ENCODE data around the gene KREMEN1. TPM values are rescaled to one million over a fixed set of nuclear protein-coding genes. Genes with fewer than 3 reads are reported as not detected.

The KREMEN1 gene
- polyA plus RNA-seq, 1 of the 3 experiments (the other 2 are of a cell fraction), result 10.0 TPM

GRCh38 chr22:29133603-29134133, 60.8 kb downstream of the KREMEN1 start:
- no peak overlapping the region for H2AFZ ChIP-seq (ENCODE audit: low read depth)
- no peaks in the 10 kb centered on the region for H3K9me2 ChIP-seq
- 92% methylated on average over 2 of the region's 2 CpGs for whole genome bisulfite sequencing (ENCODE audit: low lambda C conversion rate)
- CTCF ChIA-PET, result interaction anchor here (1.1 kb wide), 1 partner anchor 112 kb away, joined by 3 read pairs; no protein-coding TSS in a partner anchor
- POLR2A ChIA-PET, result no interaction called here
- peaks cover 10% of the 10 kb centered on the region for H3F3A ChIP-seq (replicated peaks; ENCODE audit: insufficient read depth)
- H3K27ac ChIP-seq (ENCODE audit: low read depth in 2 of 2, low read length in 1 of 2), result no peak overlapping the region
- no peaks in the 10 kb centered on the region for H3K9me3 ChIP-seq
- TF ChIP-seq MEF2A (IDR thresholded peaks at IDR 0.05; ENCODE audit: borderline replicate concordance, low read depth) (no peak), FOXM1 (IDR thresholded peaks at IDR 0.05; ENCODE audit: low read depth) (no peak), GATA2 (CRISPR knock-in tag; IDR thresholded peaks at IDR 0.05) (no peak), TCF12 (IDR thresholded peaks at IDR 0.05) (no peak), YY1 (IDR thresholded peaks at IDR 0.05; ENCODE audit: low read depth) (no peak), NFIC (IDR thresholded peaks at IDR 0.05; ENCODE audit: borderline replicate concordance) (no peak), SIN3A (IDR thresholded peaks at IDR 0.05; ENCODE audit: borderline replicate concordance, low read depth, low read length) (no peak), TAF1 (IDR thresholded peaks at IDR 0.05; ENCODE audit: borderline replicate concordance, low read depth, low read length) (no peak), EP300 (IDR thresholded peaks at IDR 0.05; ENCODE audit: borderline replicate concordance in 1 of 2, low read depth in 1 of 2, low read length in 1 of 2) (no peak), POLR2AphosphoS5 (IDR thresholded peaks at IDR 0.05; ENCODE audit: low read depth, low read length) (no peak), FOSL2 (IDR thresholded peaks at IDR 0.05; ENCODE audit: borderline replicate concordance, low read depth) (no peak), RXRA (IDR thresholded peaks at IDR 0.05; ENCODE audit: borderline replicate concordance, low read depth) (no peak), JUND (IDR thresholded peaks at IDR 0.05) (no peak), EZH2phosphoT487 (IDR thresholded peaks at IDR 0.05; ENCODE audit: borderline replicate concordance, low read depth) (no peak)
- TF ChIP-seq, protein P1, sequence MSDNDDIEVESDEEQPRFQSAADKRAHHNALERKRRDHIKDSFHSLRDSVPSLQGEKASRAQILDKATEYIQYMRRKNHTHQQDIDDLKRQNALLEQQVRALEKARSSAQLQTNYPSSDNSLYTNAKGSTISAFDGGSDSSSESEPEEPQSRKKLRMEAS (IDR thresholded peaks at IDR 0.05; ENCODE audit: low read depth), result no peak
- TF ChIP-seq, protein P2, sequence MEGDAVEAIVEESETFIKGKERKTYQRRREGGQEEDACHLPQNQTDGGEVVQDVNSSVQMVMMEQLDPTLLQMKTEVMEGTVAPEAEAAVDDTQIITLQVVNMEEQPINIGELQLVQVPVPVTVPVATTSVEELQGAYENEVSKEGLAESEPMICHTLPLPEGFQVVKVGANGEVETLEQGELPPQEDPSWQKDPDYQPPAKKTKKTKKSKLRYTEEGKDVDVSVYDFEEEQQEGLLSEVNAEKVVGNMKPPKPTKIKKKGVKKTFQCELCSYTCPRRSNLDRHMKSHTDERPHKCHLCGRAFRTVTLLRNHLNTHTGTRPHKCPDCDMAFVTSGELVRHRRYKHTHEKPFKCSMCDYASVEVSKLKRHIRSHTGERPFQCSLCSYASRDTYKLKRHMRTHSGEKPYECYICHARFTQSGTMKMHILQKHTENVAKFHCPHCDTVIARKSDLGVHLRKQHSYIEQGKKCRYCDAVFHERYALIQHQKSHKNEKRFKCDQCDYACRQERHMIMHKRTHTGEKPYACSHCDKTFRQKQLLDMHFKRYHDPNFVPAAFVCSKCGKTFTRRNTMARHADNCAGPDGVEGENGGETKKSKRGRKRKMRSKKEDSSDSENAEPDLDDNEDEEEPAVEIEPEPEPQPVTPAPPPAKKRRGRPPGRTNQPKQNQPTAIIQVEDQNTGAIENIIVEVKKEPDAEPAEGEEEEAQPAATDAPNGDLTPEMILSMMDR (IDR thresholded peaks at IDR 0.05), result no peak
- no peak for DNase-seq
- no peak overlapping the region for H3K4me2 ChIP-seq
- H3K9ac ChIP-seq, result no peak overlapping the region
- no peak overlapping the region for H3K4me3 ChIP-seq (ENCODE audit: low read depth in 2 of 2, low read length in 1 of 2)
- no peaks in the 10 kb centered on the region for H4K20me1 ChIP-seq (ENCODE audit: insufficient read depth)
- peaks cover 0 to 7% of the 10 kb centered on the region in 2 experiments; a peak in 1 of 4 replicates for H3K4me1 ChIP-seq (ENCODE audit: control insufficient read depth in 1 of 2, insufficient read depth in 2 of 2, low read depth in 1 of 2, low read length in 1 of 2)
- no peaks in the 10 kb centered on the region for H3K27me3 ChIP-seq (ENCODE audit: insufficient read depth)
- no peaks in the 10 kb centered on the region for H3K79me2 ChIP-seq (ENCODE audit: insufficient read depth)
- H3K36me3 ChIP-seq (replicated peaks in 1 of 2; ENCODE audit: control insufficient read depth in 1 of 2, insufficient read depth in 2 of 2, low read length in 1 of 2), result peaks cover 0 to 16% of the 10 kb centered on the region in 2 experiments

DNA sequence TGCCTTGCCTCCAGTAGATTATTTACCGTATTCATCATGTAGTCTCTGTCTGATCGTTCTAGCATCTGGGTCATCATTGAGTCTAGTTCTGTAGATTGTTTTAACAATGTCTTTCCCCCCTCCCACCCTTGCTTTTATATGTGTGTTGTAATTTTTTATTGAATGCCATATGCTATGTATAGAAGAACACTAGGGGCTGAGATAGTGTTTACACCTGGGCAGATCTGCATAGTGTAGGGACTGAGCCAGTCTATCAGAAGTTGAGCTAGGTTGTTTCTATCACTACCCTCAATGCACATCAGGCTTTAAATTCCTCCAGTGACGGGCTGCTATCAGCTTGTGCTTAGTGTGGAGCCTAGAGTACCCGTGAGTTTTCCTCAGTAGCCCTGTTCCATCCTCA, 61.6 kb downstream of the KREMEN1 start:
- POLR2A ChIA-PET, result no interaction called here
- Histone ChIP-seq H3K9me3 (no peaks in the 10 kb centered on the region), H3K9me2 (no peaks in the 10 kb centered on the region), H3K9ac (no peak overlapping the region), H3F3A (replicated peaks; ENCODE audit: insufficient read depth) (peaks cover 9% of the 10 kb centered on the region), H3K36me3 (replicated peaks in 1 of 2; ENCODE audit: control insufficient read depth in 1 of 2, insufficient read depth in 2 of 2, low read length in 1 of 2) (peaks cover 0 to 16% of the 10 kb centered on the region in 2 experiments), H2AFZ (ENCODE audit: low read depth) (no peak overlapping the region), H3K4me3 (ENCODE audit: low read depth in 2 of 2, low read length in 1 of 2) (no peak overlapping the region), H3K27ac (ENCODE audit: low read depth in 2 of 2, low read length in 1 of 2) (no peak overlapping the region), H3K27me3 (ENCODE audit: insufficient read depth) (no peaks in the 10 kb centered on the region), H3K4me1 (ENCODE audit: control insufficient read depth in 1 of 2, insufficient read depth in 2 of 2, low read depth in 1 of 2, low read length in 1 of 2) (peaks cover 0 to 5% of the 10 kb centered on the region in 2 experiments; a peak in 1 of 4 replicates), H3K79me2 (ENCODE audit: insufficient read depth) (no peaks in the 10 kb centered on the region), H3K4me2 (no peak overlapping the region), H4K20me1 (ENCODE audit: insufficient read depth) (no peaks in the 10 kb centered on the region)
- WGBS (ENCODE audit: low lambda C conversion rate), result 85% methylated on average over 4 of the region's 4 CpGs
- CTCF ChIA-PET, result interaction anchor here (2.2 kb wide), 1 partner anchor 19 kb away, joined by 6 read pairs; no protein-coding TSS in a partner anchor
- DNase-seq, result no peak
- TF ChIP-seq, protein P2 (IDR thresholded peaks at IDR 0.05), result no peak
- TF ChIP-seq TAF1 (IDR thresholded peaks at IDR 0.05; ENCODE audit: borderline replicate concordance, low read depth, low read length) (no peak), ELF1 (IDR thresholded peaks at IDR 0.05) (no peak), TEAD4 (IDR thresholded peaks at IDR 0.05; ENCODE audit: borderline replicate concordance, insufficient read depth) (no peak)
- TF ChIP-seq, protein P3, sequence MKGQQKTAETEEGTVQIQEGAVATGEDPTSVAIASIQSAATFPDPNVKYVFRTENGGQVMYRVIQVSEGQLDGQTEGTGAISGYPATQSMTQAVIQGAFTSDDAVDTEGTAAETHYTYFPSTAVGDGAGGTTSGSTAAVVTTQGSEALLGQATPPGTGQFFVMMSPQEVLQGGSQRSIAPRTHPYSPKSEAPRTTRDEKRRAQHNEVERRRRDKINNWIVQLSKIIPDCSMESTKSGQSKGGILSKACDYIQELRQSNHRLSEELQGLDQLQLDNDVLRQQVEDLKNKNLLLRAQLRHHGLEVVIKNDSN (IDR thresholded peaks at IDR 0.05; ENCODE audit: borderline replicate concordance, low read depth), result no peak
